ENCODE results near the gene PPEF1. TPM values are rescaled to one million over a fixed set of nuclear protein-coding genes. Genes with fewer than 3 reads are reported as not detected.
"Not testable (repeated sequence)": the region's sequence is repeated elsewhere in the genome, so short reads cannot be mapped to it uniquely, and the experiment has no call there.

Gene PPEF1
- polyA plus RNA-seq, 4 donors, result 0.10 to 0.34 TPM; not detected in 2

- Histone ChIP-seq H3K4me3 (ENCODE audit: low read depth in 1 of 3, low read length in 3 of 3) (no peak overlapping the region), H3K9me3 (ENCODE audit: control insufficient read depth in 2 of 2, insufficient read depth in 1 of 2, low read depth in 1 of 2, low read length in 1 of 2) (no peaks in the 10 kb centered on the region), H3K36me3 (ENCODE audit: control insufficient read depth in 3 of 3, insufficient read depth in 2 of 3, low read depth in 1 of 3, low read length in 3 of 3) (no peaks in the 10 kb centered on the region), H3K27me3 (ENCODE audit: control insufficient read depth in 3 of 3, insufficient read depth in 3 of 3, low read length in 3 of 3) (peaks cover 0 to 3% (median 0%) of the 10 kb centered on the region in 3 donors), H3K27ac (ENCODE audit: low read depth in 1 of 3, low read length in 2 of 3) (no peak overlapping the region), H3K4me1 (ENCODE audit: control insufficient read depth in 3 of 3, insufficient read depth in 2 of 3, low read depth in 1 of 3, low read length in 2 of 3) (no peaks in the 10 kb centered on the region)
- DNase-seq (no peak), FAIRE-seq (no peak)
- WGBS, 3 donors, result 75 to 79% (median 78%) methylated on average over 8 of the region's 8 CpGs
Observed at GRCh38 chrX:18721683-18722499, 14.4 kb downstream of the PPEF1 start.

- Histone ChIP-seq H3K4me3 (ENCODE audit: low read depth in 1 of 3, low read length in 3 of 3) (no peak overlapping the region), H3K9me3 (ENCODE audit: control insufficient read depth in 2 of 2, insufficient read depth in 1 of 2, low read depth in 1 of 2, low read length in 1 of 2) (no peaks in the 10 kb centered on the region), H3K27me3 (ENCODE audit: control insufficient read depth in 3 of 3, insufficient read depth in 3 of 3, low read length in 3 of 3) (peaks cover 0 to 3% (median 0%) of the 10 kb centered on the region in 3 donors), H3K4me1 (ENCODE audit: control insufficient read depth in 3 of 3, insufficient read depth in 2 of 3, low read depth in 1 of 3, low read length in 2 of 3) (no peaks in the 10 kb centered on the region), H3K27ac (ENCODE audit: low read depth in 1 of 3, low read length in 2 of 3) (no peak overlapping the region), H3K36me3 (ENCODE audit: control insufficient read depth in 3 of 3, insufficient read depth in 2 of 3, low read depth in 1 of 3, low read length in 3 of 3) (no peaks in the 10 kb centered on the region)
- 92 to 94% (median 92%) methylated on average over 10 of the region's 10 CpGs for WGBS, 3 donors
- no peak for FAIRE-seq
- no peak for DNase-seq
Observed at GRCh38 chrX:18722500-18723071, 15.1 kb downstream of the PPEF1 start.

GRCh38 chrX:18725310-18725943, 18.0 kb downstream of the PPEF1 start:
- Histone ChIP-seq H3K36me3 (ENCODE audit: control insufficient read depth in 3 of 3, insufficient read depth in 2 of 3, low read depth in 1 of 3, low read length in 3 of 3) (no peaks in the 10 kb centered on the region), H3K9me3 (ENCODE audit: control insufficient read depth in 2 of 2, insufficient read depth in 1 of 2, low read depth in 1 of 2, low read length in 1 of 2) (no peaks in the 10 kb centered on the region), H3K4me3 (ENCODE audit: low read depth in 1 of 3, low read length in 3 of 3) (no peak overlapping the region), H3K27ac (ENCODE audit: low read depth in 1 of 3, low read length in 2 of 3) (no peak overlapping the region), H3K4me1 (ENCODE audit: control insufficient read depth in 3 of 3, insufficient read depth in 2 of 3, low read depth in 1 of 3, low read length in 2 of 3) (no peaks in the 10 kb centered on the region), H3K27me3 (ENCODE audit: control insufficient read depth in 3 of 3, insufficient read depth in 3 of 3, low read length in 3 of 3) (peaks cover 0 to 3% (median 0%) of the 10 kb centered on the region in 3 donors)
- WGBS, 3 donors, result 52 to 63% (median 63%) methylated on average over 8 of the region's 8 CpGs
- no peak for DNase-seq
- no peak for FAIRE-seq

GRCh38 chrX:18733287-18733686, 25.8 kb downstream of the PPEF1 start:
- H3K9me3 ChIP-seq (ENCODE audit: control insufficient read depth in 2 of 2, insufficient read depth in 1 of 2, low read depth in 1 of 2, low read length in 1 of 2), result no peaks in the 10 kb centered on the region
- WGBS, 3 donors, result 51 to 68% (median 61%) methylated on average over 3 to 4 of the region's 4 CpGs
- H3K36me3 ChIP-seq (ENCODE audit: control insufficient read depth in 3 of 3, insufficient read depth in 2 of 3, low read depth in 1 of 3, low read length in 3 of 3), result no peaks in the 10 kb centered on the region
- H3K4me3 ChIP-seq (ENCODE audit: low read depth in 1 of 3, low read length in 3 of 3), result no peak overlapping the region
- no peak for DNase-seq
- no peaks in the 10 kb centered on the region for H3K27me3 ChIP-seq (ENCODE audit: control insufficient read depth in 3 of 3, insufficient read depth in 3 of 3, low read length in 3 of 3)
- H3K27ac ChIP-seq (ENCODE audit: low read depth in 1 of 3, low read length in 2 of 3), result no peak overlapping the region
- no peak for FAIRE-seq
- no peaks in the 10 kb centered on the region for H3K4me1 ChIP-seq (ENCODE audit: control insufficient read depth in 3 of 3, insufficient read depth in 2 of 3, low read depth in 1 of 3, low read length in 2 of 3)

GRCh38 chrX:18739609-18740008, 32.2 kb downstream of the PPEF1 start:
- H3K4me3 ChIP-seq (ENCODE audit: low read depth in 1 of 3, low read length in 3 of 3); H3K27me3 ChIP-seq (ENCODE audit: control insufficient read depth in 3 of 3, insufficient read depth in 3 of 3, low read length in 3 of 3); FAIRE-seq; H3K27ac ChIP-seq (ENCODE audit: low read depth in 1 of 3, low read length in 2 of 3); DNase-seq; H3K4me1 ChIP-seq (ENCODE audit: control insufficient read depth in 3 of 3, insufficient read depth in 2 of 3, low read depth in 1 of 3, low read length in 2 of 3); H3K36me3 ChIP-seq (ENCODE audit: control insufficient read depth in 3 of 3, insufficient read depth in 2 of 3, low read depth in 1 of 3, low read length in 3 of 3); H3K9me3 ChIP-seq (ENCODE audit: control insufficient read depth in 2 of 2, insufficient read depth in 1 of 2, low read depth in 1 of 2, low read length in 1 of 2): not testable (repeated sequence)
- 48 to 73% (median 69%) methylated on average over 6 of the region's 6 CpGs for WGBS, 3 donors

GRCh38 chrX:18748499-18748898, 41.1 kb downstream of the PPEF1 start:
- H3K36me3 ChIP-seq (ENCODE audit: control insufficient read depth in 3 of 3, insufficient read depth in 2 of 3, low read depth in 1 of 3, low read length in 3 of 3), result no peaks in the 10 kb centered on the region
- FAIRE-seq (no peak), DNase-seq (no peak)
- no peak overlapping the region for H3K27ac ChIP-seq (ENCODE audit: low read depth in 1 of 3, low read length in 2 of 3)
- WGBS, 3 donors, result 52 to 71% (median 60%) methylated on average over 2 of the region's 2 CpGs
- no peaks in the 10 kb centered on the region for H3K9me3 ChIP-seq (ENCODE audit: control insufficient read depth in 2 of 2, insufficient read depth in 1 of 2, low read depth in 1 of 2, low read length in 1 of 2)
- H3K4me3 ChIP-seq (ENCODE audit: low read depth in 1 of 3, low read length in 3 of 3), result no peak overlapping the region
- H3K4me1 ChIP-seq (ENCODE audit: control insufficient read depth in 3 of 3, insufficient read depth in 2 of 3, low read depth in 1 of 3, low read length in 2 of 3), result no peaks in the 10 kb centered on the region
- no peaks in the 10 kb centered on the region for H3K27me3 ChIP-seq (ENCODE audit: control insufficient read depth in 3 of 3, insufficient read depth in 3 of 3, low read length in 3 of 3)

GRCh38 chrX:18753631-18754030, 46.2 kb downstream of the PPEF1 start:
- Histone ChIP-seq H3K27ac (ENCODE audit: low read depth in 1 of 3, low read length in 2 of 3) (no peak overlapping the region), H3K36me3 (ENCODE audit: control insufficient read depth in 3 of 3, insufficient read depth in 2 of 3, low read depth in 1 of 3, low read length in 3 of 3) (no peaks in the 10 kb centered on the region), H3K27me3 (ENCODE audit: control insufficient read depth in 3 of 3, insufficient read depth in 3 of 3, low read length in 3 of 3) (no peaks in the 10 kb centered on the region), H3K4me1 (ENCODE audit: control insufficient read depth in 3 of 3, insufficient read depth in 2 of 3, low read depth in 1 of 3, low read length in 2 of 3) (no peaks in the 10 kb centered on the region), H3K4me3 (ENCODE audit: low read depth in 1 of 3, low read length in 3 of 3) (no peak overlapping the region), H3K9me3 (ENCODE audit: control insufficient read depth in 2 of 2, insufficient read depth in 1 of 2, low read depth in 1 of 2, low read length in 1 of 2) (no peaks in the 10 kb centered on the region)
- DNase-seq (no peak), FAIRE-seq (no peak)
- 68 to 95% (median 85%) methylated on average over 2 of the region's 2 CpGs for WGBS, 3 donors

GRCh38 chrX:18755651-18756050, 48.2 kb downstream of the PPEF1 start:
- Histone ChIP-seq H3K27me3 (ENCODE audit: control insufficient read depth in 3 of 3, insufficient read depth in 3 of 3, low read length in 3 of 3) (no peaks in the 10 kb centered on the region), H3K27ac (ENCODE audit: low read depth in 1 of 3, low read length in 2 of 3) (no peak overlapping the region), H3K36me3 (ENCODE audit: control insufficient read depth in 3 of 3, insufficient read depth in 2 of 3, low read depth in 1 of 3, low read length in 3 of 3) (no peaks in the 10 kb centered on the region), H3K4me3 (ENCODE audit: low read depth in 1 of 3, low read length in 3 of 3) (no peak overlapping the region), H3K4me1 (ENCODE audit: control insufficient read depth in 3 of 3, insufficient read depth in 2 of 3, low read depth in 1 of 3, low read length in 2 of 3) (no peaks in the 10 kb centered on the region), H3K9me3 (ENCODE audit: control insufficient read depth in 2 of 2, insufficient read depth in 1 of 2, low read depth in 1 of 2, low read length in 1 of 2) (no peaks in the 10 kb centered on the region)
- 51 to 68% (median 60%) methylated on average over 4 of the region's 4 CpGs for WGBS, 3 donors
- no peak for DNase-seq
- no peak for FAIRE-seq
